Amniotic epithelial cell (primary cell): Measurements from ENCODE around the gene DCAF12.
"Not testable (repeated sequence)": the region's sequence is repeated elsewhere in the genome, so short reads cannot be mapped to it uniquely, and the experiment has no call there.

Experiments used
- DNase-seq: peaks from one replicate; pipeline ENCODE4 v3.0.0-alpha.2; 2010; ENCODE audit warnings: low read depth

DCAF12 gene

GRCh38 chr9:34065541-34065940 is 61.0 kb downstream of the DCAF12 start:
- DNase-seq: no peak

- no peak for DNase-seq
Measured at GRCh38 chr9:34059954-34060353, 66.5 kb downstream of the DCAF12 start.

GRCh38 chr9:34059281-34059680 is 67.2 kb downstream of the DCAF12 start:
- peak; percentile 75 for DNase-seq

GRCh38 chr9:34049630-34050384 is 76.7 kb downstream of the DCAF12 start:
- no peak for DNase-seq

GRCh38 chr9:34048727-34049629 is 77.5 kb downstream of the DCAF12 start, which contains the start of gene UBAP2:
UBAP2 (minus strand) TSS chr9:34048887; CDS start chr9:34017148, 31,739 bp downstream.
- DNase-seq: peak; percentile 96

- DNase-seq: no peak
Measured at GRCh38 chr9:34047864-34048726, 78.4 kb downstream of the DCAF12 start.

GRCh38 chr9:34046784-34047379 is 79.6 kb downstream of the DCAF12 start:
- DNase-seq: no peak

- DNase-seq: no peak
Measured at GRCh38 chr9:34045903-34046302, 80.6 kb downstream of the DCAF12 start.

GRCh38 chr9:34042074-34042473 is 84.4 kb downstream of the DCAF12 start:
- not testable (repeated sequence) for DNase-seq

GRCh38 chr9:34038851-34039250 is 87.6 kb downstream of the DCAF12 start:
- DNase-seq: not testable (repeated sequence)

- no peak for DNase-seq
Measured at GRCh38 chr9:34037626-34038025, 88.9 kb downstream of the DCAF12 start.

- no peak for DNase-seq
Measured at GRCh38 chr9:34036625-34037024, 89.9 kb downstream of the DCAF12 start.
